HG03575 (cell line): ENCODE results near the gene LGALS8.
"Not testable (repeated sequence)": the region's sequence is repeated elsewhere in the genome, so short reads cannot be mapped to it uniquely, and the experiment has no call there.

Experiments
- ATAC-seq: cut with Tn5 transposase; IDR thresholded peaks from one replicate; pipeline ENCODE4 v1.9.1; 2021; ENCODE audit not compliant: unreplicated experiment, insufficient number of reproducible peaks, low FRiP score; ENCODE audit errors: extremely low read depth

Gene LGALS8

DNA sequence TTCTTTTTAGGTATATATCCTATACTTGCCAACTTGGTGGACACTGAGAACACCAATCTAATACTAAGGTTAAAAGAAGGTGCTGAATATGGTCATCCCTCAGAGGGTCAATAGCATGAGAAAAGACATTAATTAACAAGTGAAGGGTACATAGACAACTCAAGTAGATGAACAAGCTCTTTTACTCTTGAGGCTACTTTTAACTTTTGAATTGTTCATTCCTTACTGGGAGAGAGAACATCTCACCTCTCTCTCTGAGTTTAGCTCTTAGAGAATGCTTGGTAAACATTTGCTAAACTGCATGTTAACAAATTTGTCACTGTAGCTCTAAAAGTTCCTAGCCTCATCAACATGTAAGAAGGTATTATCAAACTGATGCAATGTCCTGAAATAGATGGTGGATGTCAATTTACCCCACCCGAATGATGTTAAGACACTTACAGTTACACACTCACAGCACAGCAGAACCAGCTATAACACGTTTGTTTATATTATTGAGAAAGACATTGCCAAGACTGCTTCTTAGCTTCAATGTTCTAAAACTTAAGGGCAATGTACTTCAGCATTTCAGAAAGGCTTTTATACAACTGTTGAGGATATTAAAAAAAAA, 44.6 kb downstream of the LGALS8 start:
- no peak for ATAC-seq

DNA sequence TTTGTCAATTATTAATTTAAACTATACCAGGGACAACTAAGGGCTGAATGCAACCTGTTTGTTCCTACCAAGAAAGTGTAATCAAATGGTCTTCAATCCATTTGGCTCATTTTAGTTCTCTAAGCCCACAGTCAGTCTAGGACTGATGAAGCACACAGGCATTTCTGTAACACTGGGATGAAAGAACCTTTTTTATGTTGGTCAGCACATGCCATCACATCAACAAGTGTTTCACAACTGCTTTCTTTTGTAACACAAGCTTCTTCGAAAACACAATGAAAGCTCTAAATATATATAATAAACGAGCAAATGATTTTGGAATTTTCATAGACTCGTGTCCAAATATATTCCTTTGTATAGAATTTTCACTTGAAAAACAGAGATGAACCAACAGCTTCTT, 51.7 kb downstream of the LGALS8 start:
- no peak for ATAC-seq

DNA sequence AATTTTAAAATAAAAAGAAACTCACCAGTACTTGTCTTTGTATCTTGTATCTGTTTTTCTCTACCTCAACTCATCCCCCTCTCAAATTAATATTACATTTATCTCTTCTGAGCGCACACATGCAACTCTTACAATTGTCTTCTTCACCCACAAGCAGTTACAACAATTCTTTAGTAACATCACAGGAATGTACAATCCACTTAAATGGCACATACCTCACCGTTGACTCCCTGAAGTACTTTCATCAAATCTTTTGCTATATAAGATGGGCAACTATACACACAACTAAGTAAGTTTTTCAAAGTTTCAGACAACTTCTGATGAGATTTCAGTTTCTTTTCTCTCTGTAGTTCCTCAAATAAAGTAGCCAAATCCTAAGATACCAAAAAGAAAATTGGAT, 52.2 kb downstream of the LGALS8 start:
- no peak for ATAC-seq

DNA sequence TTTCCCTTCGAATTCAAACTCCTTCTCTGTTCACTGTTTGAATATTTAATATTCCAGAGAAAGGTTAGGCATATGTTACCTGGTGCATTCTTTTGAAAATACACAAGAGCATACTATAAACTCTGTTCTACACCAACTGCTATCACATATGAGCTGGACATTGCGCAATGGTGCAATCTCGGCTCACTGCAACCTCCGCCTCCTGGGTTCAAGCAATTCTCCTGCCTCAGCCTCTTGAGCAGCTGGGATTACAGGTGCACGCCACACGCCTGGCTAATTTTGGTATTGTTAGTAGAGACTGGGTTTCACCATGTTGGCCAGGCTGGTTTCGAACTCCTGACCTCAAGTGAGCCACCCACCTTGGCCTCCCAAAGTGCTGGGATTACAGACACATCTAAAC, 53.3 kb downstream of the LGALS8 start:
- not testable (repeated sequence) for ATAC-seq

DNA sequence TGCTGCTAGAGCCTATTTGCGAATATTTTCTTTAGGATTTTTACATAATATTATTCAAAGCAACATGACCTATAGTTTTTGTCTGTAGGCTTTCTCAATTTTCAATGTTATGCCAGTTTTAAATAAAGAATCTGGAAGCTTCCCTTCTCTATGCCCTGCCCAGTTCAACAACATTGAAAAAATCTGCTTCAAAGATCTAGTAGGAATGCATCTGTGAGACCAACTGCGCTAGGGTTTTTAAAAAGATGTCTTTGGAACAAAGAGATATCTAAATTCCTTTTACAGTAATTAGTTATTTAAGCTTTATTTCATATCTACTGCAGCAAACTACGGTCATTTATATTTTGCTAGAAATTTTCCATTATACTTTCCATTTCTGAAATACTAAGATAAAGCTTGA, 54.9 kb downstream of the LGALS8 start:
- ATAC-seq = no peak

DNA sequence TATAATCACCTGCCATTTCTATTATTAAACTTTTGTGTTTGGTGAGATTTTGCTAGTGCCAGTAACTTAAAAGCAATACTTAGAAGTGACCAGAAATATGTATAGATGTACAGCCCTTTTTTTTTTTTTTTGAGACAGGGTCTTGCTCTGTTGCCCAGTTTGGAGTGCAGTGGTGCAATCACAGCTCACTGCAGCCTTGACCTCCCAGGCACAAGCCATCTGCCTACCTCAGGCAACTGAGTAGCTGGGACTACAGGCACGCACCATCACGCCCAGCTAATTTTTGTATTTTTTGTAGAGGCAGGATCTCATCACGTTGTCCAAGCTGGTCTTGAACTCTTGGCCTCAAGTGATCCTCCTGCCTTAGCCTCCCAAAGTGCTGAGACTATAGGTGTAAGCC, 56.6 kb downstream of the LGALS8 start:
- not testable (repeated sequence) for ATAC-seq

DNA sequence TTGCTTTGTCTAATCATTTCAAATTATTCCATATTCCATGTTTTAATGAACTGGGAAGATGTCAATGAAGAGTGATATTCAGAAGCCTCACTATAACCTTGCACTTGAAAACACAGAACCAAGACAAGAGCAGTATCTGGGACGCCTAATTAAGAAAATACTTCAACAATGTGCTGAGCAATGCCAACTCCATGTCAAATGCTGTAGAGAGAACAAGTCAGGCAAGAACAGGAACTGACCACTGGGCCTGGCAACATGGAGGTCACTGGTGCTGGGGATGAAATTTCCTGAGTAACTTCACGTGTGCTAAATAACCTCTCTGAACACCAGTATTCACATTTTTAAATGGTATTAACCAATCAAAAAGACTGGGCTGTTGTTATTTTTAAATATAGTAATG, 57.7 kb downstream of the LGALS8 start:
- no peak for ATAC-seq

DNA sequence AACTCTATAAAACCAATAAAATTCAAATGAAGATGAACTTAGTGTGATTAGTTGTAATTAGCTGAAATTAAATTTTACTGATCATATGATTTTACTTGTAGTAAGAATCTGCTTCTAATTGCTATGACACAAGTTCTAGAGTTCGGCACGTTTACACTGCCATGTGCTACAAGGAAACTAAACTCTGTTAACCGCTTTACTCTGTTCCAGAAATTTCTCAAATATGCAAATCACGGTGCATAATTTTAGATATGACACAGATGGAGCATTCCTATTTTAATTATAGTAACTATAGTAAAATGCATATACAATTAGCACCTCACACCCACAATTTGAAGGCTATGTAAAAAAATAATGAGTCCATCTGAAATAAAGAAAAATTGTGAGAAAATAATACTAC, 65.7 kb downstream of the LGALS8 start:
- no peak for ATAC-seq

DNA sequence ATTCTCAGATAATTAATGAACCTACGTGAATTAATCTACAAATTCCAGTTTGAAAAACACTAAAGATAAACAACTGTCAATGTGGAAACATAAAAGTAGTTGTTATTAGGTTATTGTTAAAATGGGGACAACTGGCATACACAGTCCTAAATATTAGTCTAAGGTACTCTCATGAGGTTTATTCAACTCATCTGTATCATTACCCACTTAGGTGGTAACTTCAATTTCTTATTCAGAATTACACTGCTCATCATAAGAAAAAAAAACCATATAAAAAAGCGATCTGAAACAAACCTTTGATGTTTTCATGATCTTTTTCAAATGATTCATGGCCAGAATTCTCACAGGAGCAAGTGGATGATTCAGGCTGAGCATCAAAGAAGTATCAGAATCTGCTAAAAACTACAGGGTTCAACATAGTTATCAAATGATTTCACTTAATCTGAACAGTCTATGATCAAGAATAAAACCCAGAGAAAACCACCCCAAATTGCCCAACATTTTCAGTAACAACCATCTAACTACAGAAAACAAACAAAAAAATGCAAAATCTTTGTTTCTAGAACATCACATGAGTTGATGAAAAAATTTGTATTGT, 66.9 kb downstream of the LGALS8 start:
- ATAC-seq = no peak

DNA sequence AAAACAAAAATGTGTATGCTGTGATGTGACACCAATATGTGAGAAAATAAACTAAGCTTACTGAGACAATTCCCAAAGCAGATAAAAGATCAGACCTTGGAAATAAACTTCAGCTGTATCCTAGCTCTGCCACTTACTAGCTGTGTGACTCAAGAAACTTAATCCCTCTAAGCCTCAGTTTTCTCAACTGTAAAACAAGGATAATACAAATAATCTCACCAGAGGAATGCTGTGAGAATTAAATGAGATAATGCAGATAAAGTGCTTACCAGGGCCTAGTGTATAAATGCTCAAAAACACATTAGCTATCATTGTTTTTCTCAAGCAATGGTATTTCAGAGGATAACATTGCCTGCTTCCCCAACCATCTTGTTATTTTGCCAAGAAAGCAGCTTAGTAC, 78.4 kb downstream of the LGALS8 start:
- ATAC-seq = no peak
